Measurements from ENCODE around the gene TAMALIN.

The TAMALIN gene

GRCh38 chr12:52014567-52015530 is 8.1 kb downstream of the TAMALIN start:
- DNase-seq: no peak

GRCh38 chr12:52015532-52016041 is 8.8 kb downstream of the TAMALIN start:
- DNase-seq: no peak

- no peak for DNase-seq
Measured at GRCh38 chr12:52018433-52019112, 11.8 kb downstream of the TAMALIN start.

- no peak for DNase-seq
Measured at GRCh38 chr12:52019113-52019770, 12.5 kb downstream of the TAMALIN start.

- peak; percentile 57 for DNase-seq
Measured at GRCh38 chr12:52020539-52021336, 14.0 kb downstream of the TAMALIN start.

GRCh38 chr12:52022841-52023181 is 16.1 kb downstream of the TAMALIN start:
- DNase-seq: no peak

GRCh38 chr12:52023182-52023975 is 16.6 kb downstream of the TAMALIN start:
- peak; percentile 63 for DNase-seq

GRCh38 chr12:52023976-52024688 is 17.4 kb downstream of the TAMALIN start:
- no peak for DNase-seq

- no peak for DNase-seq
Measured at GRCh38 chr12:52024845-52025230, 18.1 kb downstream of the TAMALIN start.

- no peak for DNase-seq
Measured at GRCh38 chr12:52026263-52026662, 19.5 kb downstream of the TAMALIN start.

GRCh38 chr12:52027085-52027843 is 20.5 kb downstream of the TAMALIN start:
- DNase-seq: no peak

GRCh38 chr12:52029685-52030084 is 22.9 kb downstream of the TAMALIN start:
- DNase-seq: no peak

- DNase-seq: peak; percentile 67
Measured at GRCh38 chr12:52032446-52032803, 25.7 kb downstream of the TAMALIN start.

GRCh38 chr12:52032804-52033445 is 26.2 kb downstream of the TAMALIN start:
- peak; percentile 96 for DNase-seq

GRCh38 chr12:52033446-52034140 is 26.8 kb downstream of the TAMALIN start:
- DNase-seq: no peak

- no peak for DNase-seq
Measured at GRCh38 chr12:52035190-52035589, 28.4 kb downstream of the TAMALIN start.

GRCh38 chr12:52035926-52036325 is 29.2 kb downstream of the TAMALIN start:
- no peak for DNase-seq

GRCh38 chr12:52036587-52037171 is 29.9 kb downstream of the TAMALIN start:
- peak; percentile 79 for DNase-seq

Data from fibroblast of upper back skin (primary cell).